Measurements from ENCODE around the gene COQ10B.
"Not testable (repeated sequence)": the region's sequence is repeated elsewhere in the genome, so short reads cannot be mapped to it uniquely, and the experiment has no call there.

Gene COQ10B

GRCh38 chr2:197452754-197453122, 614 bp upstream of the COQ10B start:
- DNase-seq: no peak

GRCh38 chr2:197453914-197454398, 604 bp downstream of the COQ10B start:
- DNase-seq: no peak

- DNase-seq: no peak
Observed at GRCh38 chr2:197454923-197455322, 1.6 kb downstream of the COQ10B start.

GRCh38 chr2:197455428-197455827, 2.1 kb downstream of the COQ10B start:
- no peak for DNase-seq

- no peak for DNase-seq
Observed at GRCh38 chr2:197460649-197461048, 7.3 kb downstream of the COQ10B start.

GRCh38 chr2:197461057-197461456, 7.7 kb downstream of the COQ10B start:
- DNase-seq: no peak

- DNase-seq: peak; percentile 13
Observed at GRCh38 chr2:197464175-197464574, 10.8 kb downstream of the COQ10B start.

- no peak for DNase-seq
Observed at GRCh38 chr2:197472166-197472565, 18.8 kb downstream of the COQ10B start.

- DNase-seq: no peak
Observed at GRCh38 chr2:197477797-197478196, 24.4 kb downstream of the COQ10B start.

GRCh38 chr2:197480165-197481036, 27.0 kb downstream of the COQ10B start:
- no peak for DNase-seq

- DNase-seq: not testable (repeated sequence)
Observed at GRCh38 chr2:197484248-197484647, 30.9 kb downstream of the COQ10B start.

- DNase-seq: no peak
Observed at GRCh38 chr2:197486175-197486574, 32.8 kb downstream of the COQ10B start.

- no peak for DNase-seq
Observed at GRCh38 chr2:197487385-197487784, 34.0 kb downstream of the COQ10B start.

- no peak for DNase-seq
Observed at GRCh38 chr2:197495433-197496134, 42.2 kb downstream of the COQ10B start.

- no peak for DNase-seq
Observed at GRCh38 chr2:197496695-197497094, 43.3 kb downstream of the COQ10B start.

GRCh38 chr2:197497326-197497725, 44.0 kb downstream of the COQ10B start:
- no peak for DNase-seq

GRCh38 chr2:197498235-197498936, 45.0 kb downstream of the COQ10B start:
- no peak for DNase-seq

GRCh38 chr2:197498937-197499593, 45.7 kb downstream of the COQ10B start:
- peak; percentile 69 for DNase-seq

- peak; percentile 100 for DNase-seq
Observed at GRCh38 chr2:197499594-197500502, 46.5 kb downstream of the COQ10B start, which contains the start of the genes HSPD1 and HSPE1. TSS of gene HSPD1 (minus strand) at chr2:197499840. CDS start at chr2:197498848, 992 bp downstream. TSS of gene HSPE1 (plus strand) at chr2:197500379. CDS start at chr2:197500437, 58 bp downstream.

- no peak for DNase-seq
Observed at GRCh38 chr2:197500503-197501131, 47.3 kb downstream of the COQ10B start.

- no peak for DNase-seq
Observed at GRCh38 chr2:197502201-197502600, 48.8 kb downstream of the COQ10B start.

All from RPMI8226 (cell line).